GM18909 (cell line): Measurements from ENCODE around the gene IL1RAPL1.

Experiments used
- ATAC-seq: cut with Tn5 transposase; IDR thresholded peaks from one replicate; pipeline ENCODE4 v1.9.1; 2021; ENCODE audit warnings: mild to moderate bottlenecking; ENCODE audit not compliant: unreplicated experiment, poor library complexity

IL1RAPL1 gene

DNA sequence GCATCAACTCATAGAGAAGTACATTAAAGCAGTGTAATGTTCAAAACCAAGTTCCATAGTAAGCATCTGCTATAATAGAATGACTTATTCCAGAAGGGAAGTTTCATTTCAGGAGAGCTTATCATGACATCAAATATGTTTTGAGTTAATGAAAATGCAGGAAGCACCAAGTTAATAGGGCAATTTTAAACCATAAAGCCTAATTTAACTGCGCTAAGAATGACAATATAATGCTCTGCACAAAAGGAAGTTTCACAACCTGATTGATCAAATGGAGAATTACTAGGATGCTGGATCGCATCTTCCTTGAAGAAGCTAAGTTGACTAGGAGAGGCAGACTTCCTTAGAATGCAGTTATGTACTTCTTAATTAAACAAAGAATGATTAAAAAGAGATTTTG is 1211.2 kb downstream of the IL1RAPL1 start:
- no peak for ATAC-seq

DNA sequence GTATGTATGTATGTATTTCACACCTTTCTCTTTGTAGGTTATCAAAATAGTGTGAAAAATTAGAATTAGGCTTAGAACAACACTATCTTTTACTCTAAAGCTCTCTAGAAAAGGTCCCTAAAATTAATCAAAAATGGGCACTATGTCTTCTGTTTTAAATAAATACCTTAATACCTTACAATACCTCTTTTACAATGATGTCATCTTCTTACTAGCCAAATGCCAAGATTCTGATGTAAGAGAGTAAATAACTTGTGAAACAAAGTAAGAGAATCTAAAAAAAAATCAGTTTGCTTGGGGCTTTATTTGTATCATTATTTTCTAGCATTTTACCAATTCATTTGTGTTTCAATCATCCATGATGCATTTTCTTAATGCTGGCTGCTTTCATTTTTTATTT is 1225.9 kb downstream of the IL1RAPL1 start:
- ATAC-seq: no peak

DNA sequence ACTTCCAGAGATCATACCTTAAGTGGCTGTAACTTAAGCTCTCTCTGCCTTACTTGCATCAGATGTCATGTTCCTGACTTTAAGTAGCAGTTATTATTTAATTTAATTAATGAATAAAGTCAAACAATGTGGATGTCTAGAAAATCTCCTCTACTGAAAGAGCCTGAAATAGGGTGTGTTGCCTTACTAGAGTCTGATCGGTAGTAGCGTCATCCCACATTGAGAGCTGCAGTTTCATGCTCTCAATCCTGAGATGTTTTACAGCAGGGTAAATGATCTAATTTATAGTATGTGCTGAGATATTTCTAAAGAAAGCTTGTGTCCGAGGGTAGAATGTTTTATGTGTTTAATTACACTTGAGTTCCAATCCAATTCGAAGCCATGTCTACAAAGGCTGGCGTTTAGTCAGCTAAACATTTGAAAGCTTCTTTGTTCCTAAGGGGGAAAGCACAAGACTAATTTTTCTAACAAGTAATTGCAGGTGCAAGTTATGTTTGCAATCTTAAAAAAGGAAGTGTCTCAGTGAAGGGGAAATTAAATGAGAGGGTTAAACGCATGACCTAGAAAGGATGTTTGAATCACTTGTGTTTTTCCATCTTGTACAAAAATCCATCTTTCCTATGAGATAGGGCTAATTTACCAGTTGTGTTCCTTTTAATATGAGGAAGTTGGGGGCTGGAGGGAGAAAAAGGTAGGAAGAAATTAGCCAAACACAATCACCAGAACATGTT is 1237.1 kb downstream of the IL1RAPL1 start:
- ATAC-seq: no peak

DNA sequence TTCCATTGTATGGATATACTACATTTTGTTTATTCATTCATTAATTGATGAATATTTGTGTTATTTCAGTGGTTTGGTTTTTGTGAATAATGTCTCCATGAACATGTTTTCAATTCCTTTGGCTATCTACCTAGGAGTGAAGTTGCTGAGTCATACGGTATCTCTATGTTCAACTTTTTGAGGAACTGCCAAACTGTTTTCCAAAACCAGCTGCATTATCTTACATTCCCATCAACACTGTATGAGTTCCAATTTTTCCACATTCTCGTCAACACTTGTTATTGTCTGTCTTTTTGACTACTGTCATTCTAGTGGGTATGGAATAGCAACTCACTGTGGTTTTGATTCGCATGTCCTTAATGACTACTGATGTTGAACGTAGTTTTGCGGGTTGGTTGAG is 1239.5 kb downstream of the IL1RAPL1 start:
- ATAC-seq: no peak

DNA sequence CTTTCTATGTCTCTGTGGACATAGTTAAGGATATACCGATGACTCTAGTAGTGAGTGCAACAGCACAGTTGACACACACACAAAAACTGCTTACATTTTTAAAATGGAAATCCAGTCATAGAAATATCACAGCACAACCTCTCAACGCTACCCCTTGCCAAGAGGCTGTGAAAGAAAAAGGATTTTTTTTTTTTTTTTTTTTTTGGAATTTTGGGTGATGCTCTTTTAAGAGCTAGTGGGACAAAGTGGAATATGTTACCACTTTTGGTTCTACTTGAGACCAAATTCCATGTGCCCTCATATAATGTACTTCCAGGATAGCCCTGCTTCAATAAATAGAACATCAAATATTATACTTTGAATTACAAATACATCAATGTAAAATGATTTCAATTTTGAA is 1247.1 kb downstream of the IL1RAPL1 start:
- ATAC-seq: no peak

DNA sequence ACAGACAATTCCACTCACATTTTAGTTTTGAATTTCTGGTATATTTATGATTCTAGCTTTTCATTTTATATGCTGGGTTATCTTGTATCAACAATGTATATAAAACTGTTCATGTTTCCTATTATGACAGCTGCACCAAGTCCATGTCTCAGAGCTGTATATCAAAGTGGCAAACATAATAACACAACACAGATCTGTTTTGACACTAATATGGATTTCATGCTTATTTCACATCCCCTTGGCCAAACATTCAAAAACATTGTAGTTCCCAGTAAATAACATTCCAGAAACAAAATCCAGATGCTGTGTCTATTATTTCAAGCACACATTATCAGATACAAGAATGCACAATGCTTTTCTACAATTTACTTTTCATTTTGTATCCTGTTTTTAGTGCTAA is 1247.5 kb downstream of the IL1RAPL1 start:
- ATAC-seq: no peak

DNA sequence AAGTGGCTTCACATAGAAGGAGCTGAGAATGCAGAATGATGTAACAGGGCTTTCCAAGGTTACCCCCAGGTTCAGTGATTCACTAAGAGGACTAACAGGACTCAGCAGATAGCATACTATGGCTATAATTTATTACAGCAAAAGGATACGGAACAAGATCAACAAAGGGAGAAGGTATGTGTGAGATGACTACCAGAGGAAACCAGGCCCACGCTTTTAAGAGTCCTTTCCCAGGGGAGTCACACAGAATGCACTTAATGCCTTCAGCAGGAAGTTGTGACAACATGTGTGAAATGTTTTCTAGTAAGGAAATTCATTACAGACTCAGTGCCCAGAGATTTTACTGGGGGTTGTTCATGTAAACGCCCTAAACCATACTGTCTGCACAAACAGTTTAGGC is 1254.5 kb downstream of the IL1RAPL1 start:
- ATAC-seq: no peak

DNA sequence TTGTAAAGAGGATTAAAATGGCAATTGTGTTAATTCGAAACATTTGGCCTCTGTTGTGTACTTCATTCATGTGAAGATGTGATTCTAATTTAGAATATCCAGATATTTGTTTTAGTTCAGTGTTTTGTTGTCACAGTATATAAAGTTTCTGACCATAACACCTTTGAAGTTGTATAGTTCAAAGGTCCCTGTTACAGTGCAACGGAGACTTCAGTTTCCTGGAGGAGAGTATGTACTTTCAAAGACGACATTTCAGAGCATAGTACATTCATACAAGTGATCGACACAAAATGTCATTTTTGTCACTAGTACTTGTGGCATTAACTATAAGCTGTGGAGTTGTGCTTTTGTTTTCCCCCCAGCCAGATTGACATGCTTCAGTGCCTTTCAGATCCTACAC is 1255.3 kb downstream of the IL1RAPL1 start:
- ATAC-seq: no peak

DNA sequence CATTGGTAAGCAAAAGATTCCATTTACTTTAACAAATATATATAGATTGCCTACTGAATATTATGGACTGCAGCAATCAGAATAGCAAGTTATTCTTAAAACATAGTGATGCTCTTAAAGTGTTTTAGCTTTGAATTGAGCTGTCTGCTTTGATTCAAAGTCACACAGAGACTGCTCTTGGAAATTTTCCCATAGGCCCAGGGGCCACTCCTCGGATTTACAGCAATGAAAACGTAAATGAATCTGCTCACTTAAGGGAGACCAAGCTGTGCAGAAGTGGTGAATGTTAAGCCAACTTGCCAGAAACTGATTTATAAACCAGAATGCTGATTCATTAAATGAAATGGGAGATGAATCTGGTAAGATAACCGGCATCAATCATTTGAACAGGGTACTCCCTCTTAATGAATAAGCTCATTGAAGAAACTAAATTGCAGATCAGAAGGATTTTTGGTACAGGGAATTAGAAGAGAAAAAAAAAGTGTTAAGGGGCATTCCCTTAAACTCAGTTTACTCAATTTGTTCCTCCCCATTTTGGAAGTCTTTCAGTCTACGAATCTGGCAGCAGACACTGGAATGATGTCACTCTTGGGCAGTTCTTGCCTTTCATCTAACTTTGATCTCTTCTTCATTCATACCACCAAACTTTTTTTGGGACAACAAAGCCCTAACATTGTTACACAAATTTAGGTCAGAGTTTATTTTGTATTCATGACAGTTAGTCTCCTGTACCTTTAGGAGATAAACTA is 1264.8 kb downstream of the IL1RAPL1 start:
- no peak for ATAC-seq

DNA sequence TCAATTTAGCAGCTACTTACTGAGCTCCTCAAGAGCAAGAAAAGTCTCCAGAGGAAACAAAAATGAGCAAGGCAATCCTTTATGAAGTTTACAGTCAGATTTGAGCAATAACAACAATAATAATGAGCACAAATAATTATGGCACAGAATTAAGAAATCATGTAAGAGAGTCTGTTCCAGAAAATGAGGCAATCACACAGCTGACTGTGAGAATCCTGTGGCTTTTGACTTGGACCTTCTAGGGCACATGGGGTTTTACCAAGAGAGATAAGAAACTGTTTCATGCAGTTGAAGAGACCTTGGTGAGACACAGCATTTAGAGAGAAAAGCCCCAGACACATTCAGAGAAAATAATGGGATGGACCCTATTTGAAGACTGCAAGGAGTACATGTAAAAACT is 1265.5 kb downstream of the IL1RAPL1 start:
- no peak for ATAC-seq

DNA sequence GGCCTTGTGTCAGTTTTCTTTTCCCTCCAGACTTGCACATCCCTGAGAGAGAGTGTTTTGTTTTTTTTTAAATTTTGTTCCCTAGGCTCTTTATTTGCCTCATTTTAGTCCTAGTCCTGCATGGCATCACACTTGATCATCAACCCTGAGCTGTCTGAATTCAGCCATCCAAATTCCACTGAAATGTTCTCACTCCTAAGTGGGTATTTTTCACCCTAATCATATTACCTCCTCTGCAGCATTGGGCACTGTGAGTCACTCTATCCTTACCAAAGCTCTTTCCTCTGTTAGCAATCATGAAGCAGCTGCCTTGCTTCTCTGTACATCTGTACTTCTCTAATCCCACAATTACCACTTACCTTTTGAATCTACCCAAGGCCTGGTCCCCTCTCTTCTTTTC is 1271.5 kb downstream of the IL1RAPL1 start:
- no peak for ATAC-seq

DNA sequence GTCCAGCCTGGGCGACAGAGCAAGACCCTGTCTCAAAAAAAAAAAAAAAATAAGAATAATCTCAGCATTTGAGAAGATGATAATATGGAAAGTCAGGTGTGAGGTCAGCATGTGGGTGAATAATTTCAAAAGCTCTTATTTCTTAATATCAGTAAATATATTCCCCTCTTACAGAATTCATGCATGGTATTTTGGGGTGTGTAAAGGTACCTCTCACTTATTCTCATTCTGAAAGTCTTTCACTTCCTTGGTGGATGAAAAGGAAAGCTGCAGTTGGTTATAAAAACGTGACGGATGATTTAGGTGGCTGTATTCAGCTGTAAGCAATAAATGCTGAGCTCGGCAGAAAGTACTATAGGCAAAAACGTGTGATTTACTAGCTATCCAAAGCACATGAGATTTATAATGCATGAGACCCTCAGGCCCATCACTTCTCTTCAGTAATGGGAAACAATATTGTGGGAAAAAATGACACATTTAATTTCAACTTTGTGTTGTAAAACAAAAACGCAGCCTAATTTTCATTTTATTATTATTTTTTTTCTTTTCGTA is 1275.0 kb downstream of the IL1RAPL1 start:
- ATAC-seq: no peak

DNA sequence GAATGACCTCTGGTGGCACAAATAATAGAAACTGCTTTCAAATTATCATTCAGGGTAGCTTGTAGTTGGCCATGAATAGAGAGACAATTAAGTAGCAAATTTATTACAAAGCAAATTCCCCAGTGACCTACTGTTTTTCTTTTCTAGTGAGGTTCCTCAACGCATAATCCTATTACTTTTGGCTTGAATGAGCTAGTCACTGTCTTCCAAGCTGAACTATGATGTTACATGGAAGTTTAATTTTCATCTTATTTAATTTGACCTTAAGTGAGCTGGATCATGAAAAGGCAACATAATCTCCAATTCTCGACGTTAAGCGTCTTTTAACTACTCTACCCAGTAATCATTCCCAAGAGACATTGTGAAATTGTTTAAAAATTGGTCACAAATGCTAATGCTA is 1280.7 kb downstream of the IL1RAPL1 start:
- no peak for ATAC-seq

DNA sequence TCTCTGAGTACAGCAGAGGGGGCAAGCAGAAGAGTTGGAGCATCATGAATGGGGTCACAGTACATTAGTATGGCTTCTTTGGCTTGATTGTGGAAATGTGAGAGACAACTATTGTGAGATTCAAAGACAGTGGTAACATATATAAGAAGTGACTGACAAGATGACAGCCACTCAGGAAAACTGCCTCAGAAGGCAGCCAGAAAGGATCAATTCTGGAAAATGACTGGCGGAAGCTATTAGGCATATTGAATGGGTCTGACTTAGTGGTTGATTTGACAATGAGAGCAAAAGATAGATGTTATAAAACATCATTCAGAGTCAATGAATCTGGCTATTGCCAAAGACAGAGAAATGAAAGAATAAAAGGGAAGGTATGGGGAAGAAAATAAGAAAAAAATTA is 1282.6 kb downstream of the IL1RAPL1 start:
- no peak for ATAC-seq

DNA sequence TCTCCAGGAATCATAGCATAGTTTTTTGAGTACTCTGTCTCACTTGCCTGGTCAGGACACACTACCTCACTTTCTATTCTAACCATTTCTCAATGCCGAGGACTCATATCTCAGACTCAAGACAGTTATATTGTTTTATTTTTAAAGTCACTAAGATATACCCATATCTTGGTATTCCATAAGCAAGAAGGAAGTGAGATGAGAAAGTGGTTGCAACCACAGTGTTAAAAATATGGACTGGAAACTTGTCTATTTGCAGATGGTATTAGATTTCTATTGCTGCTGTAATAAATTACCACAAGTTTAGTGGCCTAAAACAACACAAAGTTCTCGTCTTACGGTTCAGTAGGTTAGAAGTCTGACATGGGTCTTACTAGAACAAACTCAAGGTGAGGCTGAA is 1283.4 kb downstream of the IL1RAPL1 start:
- ATAC-seq: peak; percentile 79

DNA sequence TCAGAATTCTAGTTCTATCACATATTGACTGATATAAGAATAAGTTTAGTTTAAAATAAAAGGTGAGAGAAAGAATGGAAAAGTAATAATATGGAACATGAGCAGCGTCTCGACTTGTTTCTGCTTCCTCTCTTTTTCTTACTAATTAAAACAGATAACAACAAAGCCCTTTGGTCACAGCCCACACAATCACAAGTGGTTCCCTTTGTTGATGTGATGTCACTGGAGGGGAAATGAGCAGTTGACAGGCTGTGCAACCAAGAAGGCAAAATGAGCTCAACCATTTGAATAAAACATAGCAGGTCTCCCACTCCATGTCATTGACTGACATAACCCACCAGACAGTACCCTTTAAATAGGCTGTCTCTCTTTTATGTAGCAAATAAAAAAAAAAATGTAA is 1285.6 kb downstream of the IL1RAPL1 start:
- ATAC-seq: no peak

DNA sequence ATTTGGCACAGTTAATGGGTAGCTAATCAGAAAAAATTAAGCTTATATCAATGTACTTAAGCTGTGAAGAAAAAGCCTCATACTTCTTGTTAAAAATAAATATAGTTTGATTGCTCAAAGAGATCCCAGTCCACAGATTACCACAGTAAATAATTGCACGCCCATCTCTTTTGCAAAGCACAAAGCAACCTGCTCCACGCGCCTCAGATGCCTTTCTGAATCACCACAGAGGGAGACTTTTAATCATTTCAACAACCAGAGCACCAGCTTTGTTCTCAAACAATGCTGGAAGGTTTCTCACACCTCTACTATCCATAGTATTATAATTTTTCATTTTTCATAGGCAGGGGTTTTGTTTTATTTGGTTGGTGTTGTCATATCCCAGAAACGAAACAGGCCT is 1289.5 kb downstream of the IL1RAPL1 start:
- no peak for ATAC-seq

DNA sequence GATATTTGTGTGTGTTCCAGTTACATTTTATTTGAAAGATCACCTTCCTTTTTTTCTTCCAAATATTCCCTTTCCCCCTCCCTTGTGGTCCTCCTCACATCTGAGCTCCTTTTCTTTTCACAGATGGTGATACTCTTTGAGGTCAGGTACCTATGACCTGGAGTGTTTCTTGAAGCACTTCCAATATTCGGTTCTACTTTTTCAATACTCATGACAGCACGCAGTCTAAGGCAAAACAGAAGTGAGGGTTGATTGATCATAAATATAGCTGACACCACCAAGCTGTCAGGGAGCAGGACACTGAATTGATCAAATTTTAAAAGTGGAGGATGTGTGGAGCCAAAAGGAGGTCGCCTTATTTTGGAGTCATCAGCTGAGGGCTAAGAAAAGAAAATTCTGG is 1293.7 kb downstream of the IL1RAPL1 start:
- no peak for ATAC-seq

DNA sequence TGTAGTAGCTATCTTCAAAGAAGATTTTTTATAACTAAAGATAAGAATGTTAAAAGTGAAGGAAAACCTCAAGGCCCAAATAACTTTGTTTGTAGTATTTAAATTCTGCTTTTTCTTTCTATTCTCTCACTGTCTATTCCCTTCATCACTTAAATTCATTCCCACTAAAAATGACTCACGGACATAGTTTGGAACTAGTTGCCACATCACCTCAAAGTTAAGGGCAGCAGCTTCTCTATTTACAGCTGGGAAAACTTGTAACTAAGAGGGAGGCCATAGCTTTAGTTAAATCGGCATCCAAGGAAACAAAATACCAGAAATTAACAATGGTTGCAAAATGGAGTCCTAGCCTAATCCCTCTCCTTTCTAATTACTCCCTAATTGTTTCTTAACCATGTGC is 1302.8 kb downstream of the IL1RAPL1 start:
- no peak for ATAC-seq

DNA sequence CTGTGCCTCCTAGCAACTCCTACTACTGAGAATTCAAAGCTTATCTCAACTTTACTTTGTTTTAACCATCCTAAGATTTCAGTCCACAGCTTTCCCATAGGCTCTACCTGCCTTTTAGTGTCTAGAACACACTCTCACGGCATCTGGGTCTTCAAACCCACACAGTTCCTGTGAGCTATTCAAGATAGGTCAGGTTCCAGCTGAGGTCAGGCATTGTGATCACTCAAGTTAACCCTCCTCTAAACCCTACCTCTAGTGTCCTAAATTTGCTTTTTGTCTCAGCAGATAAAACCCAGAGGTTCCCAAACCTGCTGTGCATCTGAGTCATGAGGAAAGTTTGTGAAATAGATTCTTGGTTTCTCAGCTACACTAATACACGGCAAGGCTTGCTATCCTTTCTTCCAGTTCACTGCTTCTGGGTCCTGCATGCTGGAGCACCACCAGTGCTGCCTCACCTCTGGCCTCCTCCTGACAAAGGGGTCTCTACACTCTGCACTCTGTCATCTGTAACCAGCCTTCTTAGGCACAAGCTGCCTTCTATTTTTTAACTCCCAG is 1303.5 kb downstream of the IL1RAPL1 start:
- no peak for ATAC-seq

DNA sequence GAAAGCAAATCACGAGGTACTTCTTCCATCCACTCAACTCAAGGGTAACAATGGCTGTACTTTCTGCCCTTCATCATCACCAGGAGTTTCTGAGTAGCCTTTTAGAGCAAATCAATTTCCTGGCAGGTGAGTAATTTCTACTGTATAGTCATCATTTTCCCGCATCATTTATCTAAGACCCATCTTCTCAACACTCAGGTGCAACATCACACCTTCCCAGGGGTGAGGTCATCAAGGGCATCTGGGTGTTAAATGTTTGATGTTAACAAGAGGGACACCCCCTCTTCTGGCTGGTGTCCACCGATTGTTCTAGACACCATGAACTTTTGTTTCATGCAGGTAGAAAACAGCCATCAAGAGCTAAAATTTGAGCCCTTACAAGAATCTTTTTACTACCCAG is 1314.8 kb downstream of the IL1RAPL1 start:
- no peak for ATAC-seq
